Liver (tissue), 9 donors: ENCODE data around the gene MFSD6. TPM values are rescaled to one million over a fixed set of nuclear protein-coding genes. Genes with fewer than 3 reads are reported as not detected.

Experiments
- DNase-seq: peaks from one replicate; pipeline ENCODE4 v3.0.0-alpha.2; 2017; ENCODE audit warnings: low spot score
- H3K27ac ChIP-seq, 2 donors: one replicate each; pipeline ENCODE4 v1.7.0; 2013; ENCODE audit warnings: inconsistent platforms in 2 of 2, low read length in 2 of 2, control low read depth in 1 of 2, low read depth in 1 of 2, mild to moderate bottlenecking in 1 of 2
- H3K27me3 ChIP-seq, 4 donors: one replicate each; pipeline versions ENCODE4 v1.6.1 to v1.7.0; 2013; ENCODE audit warnings: low read length in 3 of 4, inconsistent platforms in 1 of 4, mild to moderate bottlenecking in 1 of 4, moderate library complexity in 1 of 4; ENCODE audit not compliant: control insufficient read depth in 4 of 4, insufficient read depth in 4 of 4
- H3K36me3 ChIP-seq, 4 donors: one replicate each; pipeline versions ENCODE4 v1.6.1 to v1.7.0; 2013; ENCODE audit warnings: low read length in 3 of 4, mild to moderate bottlenecking in 3 of 4, low read depth in 1 of 4, moderate library complexity in 1 of 4; ENCODE audit not compliant: control insufficient read depth in 4 of 4, insufficient read depth in 3 of 4
- H3K4me1 ChIP-seq, 4 donors: one replicate each; pipeline versions ENCODE4 v1.6.1 to v1.7.0; 2013; ENCODE audit warnings: low read length in 3 of 4, mild to moderate bottlenecking in 3 of 4, moderate library complexity in 1 of 4; ENCODE audit not compliant: control insufficient read depth in 4 of 4, insufficient read depth in 4 of 4
- H3K4me3 ChIP-seq, 3 donors: one replicate each; pipeline versions ENCODE4 v1.6.1 to v1.7.0; 2013; ENCODE audit warnings: low read length in 3 of 3, control low read depth in 1 of 3, low read depth in 1 of 3, mild to moderate bottlenecking in 1 of 3
- H3K9ac ChIP-seq, 2 donors: one replicate each; pipeline ENCODE4 v1.7.0; 2013; ENCODE audit warnings: low read length in 2 of 2, mild to moderate bottlenecking in 2 of 2, moderate library complexity in 2 of 2, control low read depth in 1 of 2, low read depth in 1 of 2
- H3K9me3 ChIP-seq, 4 donors: one replicate each; pipeline versions ENCODE4 v1.6.1 to v1.7.0; 2013; ENCODE audit warnings: low read length in 3 of 4; ENCODE audit not compliant: control insufficient read depth in 4 of 4
- GABPA ChIP-seq, 2 donors: IDR thresholded peaks in 1 of 2; conservative IDR thresholded peaks in 1 of 2; 2 replicates each; pipeline ENCODE4 v1.6.1; 2016; ENCODE audit warnings: antibody characterized with exemption in 2 of 2, mild to moderate bottlenecking in 1 of 2, moderate library complexity in 1 of 2
- HNF4A ChIP-seq, 2 donors: conservative IDR thresholded peaks; 2 replicates each; pipeline ENCODE4 v1.6.1; 2016; ENCODE audit warnings: antibody characterized with exemption in 2 of 2, mild to moderate bottlenecking in 2 of 2
- JUND ChIP-seq, 2 donors: IDR thresholded peaks; 2 replicates each; pipeline ENCODE4 v1.6.1; 2016; ENCODE audit warnings: antibody characterized with exemption in 2 of 2
- NR2F2 ChIP-seq: IDR thresholded peaks from 2 replicates; pipeline ENCODE4 v1.6.1; 2016; ENCODE audit warnings: antibody characterized with exemption
- WGBS: extraction: QIAGEN DNeasy Blood & Tissue Kit; methylation state at CpG from one replicate; pipeline ENCODE4 v1.1.7; 2013; 5-methylcytosine and 5-hydroxymethylcytosine counted together
- polyA plus RNA-seq, 2 donors: library from polyadenylated mRNA; stranded (reverse) in 1 of 2; unstranded in 1 of 2; fragments of 200-250 nt in 1 of 2; fragments of >200 nt in 1 of 2; fragmentation: Nextera tagmentation in 1 of 2; extraction: Ambion mirVana in 1 of 2; gene quantifications; one replicate each; pipeline versions ENCODE4 v1.2.1 to v1.2.3, GENCODE V29; 2013 to 2015
- total RNA-seq, 2 donors: library from RNA; depleted of rRNA; stranded (reverse); fragments of >200 nt; gene quantifications; one replicate each; pipeline ENCODE4 v1.2.3, GENCODE V29; 2014
- TF ChIP-seq, protein P1 (sequence below): fragments of 150-350 bp; IDR thresholded peaks from 2 replicates; pipeline ENCODE4 v1.5.1; 2017; ENCODE audit warnings: improper control_type of control experiment, low read depth, low read length; ENCODE audit not compliant: missing input control
- TF ChIP-seq, protein P2 (sequence below): IDR thresholded peaks from 2 replicates; pipeline ENCODE4 v1.6.1; 2016; ENCODE audit warnings: antibody characterized with exemption
- TF ChIP-seq, protein P3 (sequence below): IDR thresholded peaks from 2 replicates; pipeline ENCODE4 v1.6.1; 2016; ENCODE audit warnings: antibody characterized with exemption
- TF ChIP-seq, protein P4 (sequence below): IDR thresholded peaks from 2 replicates; pipeline ENCODE4 v1.6.1; 2016; ENCODE audit warnings: antibody characterized with exemption, mild to moderate bottlenecking
- donor health status: healthy.
- donor health status: healthy.
- donor health status: healthy.
- donor health status: healthy.
- donor health status: healthy.

Gene MFSD6
- total and polyA plus RNA-seq, 4 donors, result 0.83 to 9.5 (median 2.4) TPM

DNA sequence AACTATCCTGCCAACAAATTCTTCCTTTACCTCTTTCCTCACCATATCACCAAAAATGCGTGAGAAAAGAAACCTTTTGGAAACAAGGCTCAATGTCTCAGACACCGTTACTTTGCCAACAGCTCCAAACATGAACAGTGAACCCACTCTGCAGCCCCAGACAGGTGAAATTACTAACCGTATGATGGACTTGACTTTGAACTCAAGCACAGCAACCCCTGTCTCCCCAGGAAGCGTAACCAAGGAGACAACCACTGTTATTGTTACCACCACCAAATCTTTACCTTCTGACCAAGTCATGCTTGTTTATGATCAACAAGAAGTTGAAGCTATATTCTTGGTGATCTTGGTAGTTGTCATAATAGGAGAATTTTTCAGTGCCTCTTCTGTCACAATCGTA, 28.4 kb downstream of the MFSD6 start (continued):
- TF ChIP-seq, protein P1, sequence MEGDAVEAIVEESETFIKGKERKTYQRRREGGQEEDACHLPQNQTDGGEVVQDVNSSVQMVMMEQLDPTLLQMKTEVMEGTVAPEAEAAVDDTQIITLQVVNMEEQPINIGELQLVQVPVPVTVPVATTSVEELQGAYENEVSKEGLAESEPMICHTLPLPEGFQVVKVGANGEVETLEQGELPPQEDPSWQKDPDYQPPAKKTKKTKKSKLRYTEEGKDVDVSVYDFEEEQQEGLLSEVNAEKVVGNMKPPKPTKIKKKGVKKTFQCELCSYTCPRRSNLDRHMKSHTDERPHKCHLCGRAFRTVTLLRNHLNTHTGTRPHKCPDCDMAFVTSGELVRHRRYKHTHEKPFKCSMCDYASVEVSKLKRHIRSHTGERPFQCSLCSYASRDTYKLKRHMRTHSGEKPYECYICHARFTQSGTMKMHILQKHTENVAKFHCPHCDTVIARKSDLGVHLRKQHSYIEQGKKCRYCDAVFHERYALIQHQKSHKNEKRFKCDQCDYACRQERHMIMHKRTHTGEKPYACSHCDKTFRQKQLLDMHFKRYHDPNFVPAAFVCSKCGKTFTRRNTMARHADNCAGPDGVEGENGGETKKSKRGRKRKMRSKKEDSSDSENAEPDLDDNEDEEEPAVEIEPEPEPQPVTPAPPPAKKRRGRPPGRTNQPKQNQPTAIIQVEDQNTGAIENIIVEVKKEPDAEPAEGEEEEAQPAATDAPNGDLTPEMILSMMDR, result no peak

DNA sequence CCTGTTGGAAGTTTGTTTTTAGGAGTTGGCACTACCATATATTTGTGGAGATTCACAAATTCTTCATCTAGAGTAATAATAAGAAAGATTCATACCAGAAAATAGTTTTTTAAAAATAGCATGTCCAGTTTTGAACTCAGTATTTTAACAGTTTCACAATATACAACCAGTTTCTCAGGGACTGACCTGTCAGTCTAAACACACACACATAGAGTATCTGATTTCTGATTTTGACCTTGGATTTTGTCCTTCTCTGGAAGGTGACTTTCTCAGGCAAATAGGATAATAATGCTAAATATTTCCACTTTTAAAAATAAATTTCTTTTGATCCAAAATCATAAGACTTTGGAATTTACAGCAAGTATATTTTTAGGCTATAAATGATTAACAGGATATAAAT, 32.0 kb downstream of the MFSD6 start:
- Histone ChIP-seq H3K4me3 (no peak overlapping the region), H3K9ac (no peak overlapping the region), H3K9me3 (no peaks in the 10 kb centered on the region), H3K27me3 (no peaks in the 10 kb centered on the region), H3K36me3 (no peaks in the 10 kb centered on the region), H3K4me1 (no peaks in the 10 kb centered on the region), H3K27ac (no peak overlapping the region)
- no peak for DNase-seq
- TF ChIP-seq HNF4A (conservative IDR thresholded peaks at IDR 0.05) (peak in 1 of 2 donors; percentile 17), GABPA (IDR thresholded peaks at IDR 0.05 in 1 of 2, conservative IDR thresholded peaks at IDR 0.05 in 1 of 2) (no peak)

DNA sequence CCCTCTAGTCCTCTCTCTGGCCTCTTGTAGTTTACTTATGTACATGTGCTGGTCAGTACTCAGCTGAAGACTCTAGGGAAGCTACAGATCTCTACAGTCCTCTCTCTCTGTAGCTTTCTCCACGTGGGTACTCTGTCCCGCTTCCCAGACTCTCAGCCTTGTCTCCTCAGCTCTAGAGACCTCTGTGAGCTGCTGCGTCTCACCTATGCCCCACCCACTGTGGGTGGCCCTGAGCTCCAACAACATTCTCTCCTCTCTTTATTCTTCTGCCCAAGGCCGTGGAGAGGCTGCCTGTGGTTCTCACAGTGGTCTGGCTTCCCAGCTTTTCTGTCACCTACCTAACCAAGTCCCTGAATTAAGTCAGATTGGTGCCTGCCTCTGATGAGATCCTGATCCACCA, 33.4 kb downstream of the MFSD6 start:
- Histone ChIP-seq H3K9ac (no peak overlapping the region), H3K4me1 (no peaks in the 10 kb centered on the region), H3K27me3 (no peaks in the 10 kb centered on the region), H3K27ac (no peak overlapping the region), H3K36me3 (no peaks in the 10 kb centered on the region), H3K9me3 (no peaks in the 10 kb centered on the region), H3K4me3 (no peak overlapping the region)
- WGBS, result 84% methylated on average over 4 of the region's 4 CpGs
- no peak for DNase-seq
- TF ChIP-seq, protein P2, sequence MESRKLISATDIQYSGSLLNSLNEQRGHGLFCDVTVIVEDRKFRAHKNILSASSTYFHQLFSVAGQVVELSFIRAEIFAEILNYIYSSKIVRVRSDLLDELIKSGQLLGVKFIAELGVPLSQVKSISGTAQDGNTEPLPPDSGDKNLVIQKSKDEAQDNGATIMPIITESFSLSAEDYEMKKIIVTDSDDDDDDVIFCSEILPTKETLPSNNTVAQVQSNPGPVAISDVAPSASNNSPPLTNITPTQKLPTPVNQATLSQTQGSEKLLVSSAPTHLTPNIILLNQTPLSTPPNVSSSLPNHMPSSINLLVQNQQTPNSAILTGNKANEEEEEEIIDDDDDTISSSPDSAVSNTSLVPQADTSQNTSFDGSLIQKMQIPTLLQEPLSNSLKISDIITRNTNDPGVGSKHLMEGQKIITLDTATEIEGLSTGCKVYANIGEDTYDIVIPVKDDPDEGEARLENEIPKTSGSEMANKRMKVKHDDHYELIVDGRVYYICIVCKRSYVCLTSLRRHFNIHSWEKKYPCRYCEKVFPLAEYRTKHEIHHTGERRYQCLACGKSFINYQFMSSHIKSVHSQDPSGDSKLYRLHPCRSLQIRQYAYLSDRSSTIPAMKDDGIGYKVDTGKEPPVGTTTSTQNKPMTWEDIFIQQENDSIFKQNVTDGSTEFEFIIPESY, result no peak
- TF ChIP-seq NR2F2 (no peak), JUND (IDR thresholded peaks at IDR 0.05) (no peak)
- TF ChIP-seq, protein P3, sequence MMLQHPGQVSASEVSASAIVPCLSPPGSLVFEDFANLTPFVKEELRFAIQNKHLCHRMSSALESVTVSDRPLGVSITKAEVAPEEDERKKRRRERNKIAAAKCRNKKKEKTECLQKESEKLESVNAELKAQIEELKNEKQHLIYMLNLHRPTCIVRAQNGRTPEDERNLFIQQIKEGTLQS, result no peak
- TF ChIP-seq, protein P4, sequence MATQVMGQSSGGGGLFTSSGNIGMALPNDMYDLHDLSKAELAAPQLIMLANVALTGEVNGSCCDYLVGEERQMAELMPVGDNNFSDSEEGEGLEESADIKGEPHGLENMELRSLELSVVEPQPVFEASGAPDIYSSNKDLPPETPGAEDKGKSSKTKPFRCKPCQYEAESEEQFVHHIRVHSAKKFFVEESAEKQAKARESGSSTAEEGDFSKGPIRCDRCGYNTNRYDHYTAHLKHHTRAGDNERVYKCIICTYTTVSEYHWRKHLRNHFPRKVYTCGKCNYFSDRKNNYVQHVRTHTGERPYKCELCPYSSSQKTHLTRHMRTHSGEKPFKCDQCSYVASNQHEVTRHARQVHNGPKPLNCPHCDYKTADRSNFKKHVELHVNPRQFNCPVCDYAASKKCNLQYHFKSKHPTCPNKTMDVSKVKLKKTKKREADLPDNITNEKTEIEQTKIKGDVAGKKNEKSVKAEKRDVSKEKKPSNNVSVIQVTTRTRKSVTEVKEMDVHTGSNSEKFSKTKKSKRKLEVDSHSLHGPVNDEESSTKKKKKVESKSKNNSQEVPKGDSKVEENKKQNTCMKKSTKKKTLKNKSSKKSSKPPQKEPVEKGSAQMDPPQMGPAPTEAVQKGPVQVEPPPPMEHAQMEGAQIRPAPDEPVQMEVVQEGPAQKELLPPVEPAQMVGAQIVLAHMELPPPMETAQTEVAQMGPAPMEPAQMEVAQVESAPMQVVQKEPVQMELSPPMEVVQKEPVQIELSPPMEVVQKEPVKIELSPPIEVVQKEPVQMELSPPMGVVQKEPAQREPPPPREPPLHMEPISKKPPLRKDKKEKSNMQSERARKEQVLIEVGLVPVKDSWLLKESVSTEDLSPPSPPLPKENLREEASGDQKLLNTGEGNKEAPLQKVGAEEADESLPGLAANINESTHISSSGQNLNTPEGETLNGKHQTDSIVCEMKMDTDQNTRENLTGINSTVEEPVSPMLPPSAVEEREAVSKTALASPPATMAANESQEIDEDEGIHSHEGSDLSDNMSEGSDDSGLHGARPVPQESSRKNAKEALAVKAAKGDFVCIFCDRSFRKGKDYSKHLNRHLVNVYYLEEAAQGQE, result no peak
